ENCODE results near the gene FANCD2OS.
A peak's percentile ranks its signal among the peaks of the same experiment; 100 is the strongest.
"Not testable (repeated sequence)": the region's sequence is repeated elsewhere in the genome, so short reads cannot be mapped to it uniquely, and the experiment has no call there.

FANCD2OS gene

DNA sequence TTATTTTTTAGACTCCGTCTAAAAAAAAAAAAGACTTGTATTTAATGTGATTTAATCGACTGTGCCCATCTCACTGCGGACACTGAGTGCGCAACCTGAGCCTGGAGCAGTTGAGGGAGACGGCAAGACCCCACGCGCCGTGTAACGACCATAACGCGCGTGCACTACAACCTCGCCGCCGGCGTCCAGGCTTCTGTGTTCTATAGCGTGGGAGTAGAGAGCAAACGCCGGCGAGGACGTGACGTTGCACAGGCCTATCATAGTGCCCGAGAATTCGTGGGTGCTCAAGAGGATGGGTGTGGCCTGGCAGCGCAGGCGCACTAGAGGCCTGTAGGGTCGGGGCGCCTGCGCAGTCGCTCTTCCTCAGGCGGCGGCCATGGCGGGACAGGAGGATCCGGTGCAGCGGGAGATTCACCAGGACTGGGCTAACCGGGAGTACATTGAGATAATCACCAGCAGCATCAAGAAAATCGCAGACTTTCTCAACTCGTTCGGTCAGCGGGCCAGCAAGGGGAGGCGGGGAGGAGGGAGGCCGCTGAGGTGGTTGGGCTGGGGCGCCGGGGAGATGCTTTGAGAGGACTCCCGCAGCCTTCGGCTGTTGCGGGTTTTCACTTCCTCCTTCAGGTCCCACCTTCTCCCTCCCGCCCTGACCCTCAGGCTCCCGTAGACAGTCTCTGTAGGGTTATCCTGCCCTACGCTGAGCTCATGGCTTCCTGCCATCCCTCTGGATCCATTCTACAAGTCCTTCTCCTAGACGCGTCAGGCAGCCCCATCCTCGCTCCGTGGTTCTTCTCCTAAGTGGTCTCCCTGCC lies 7.5 kb upstream of the FANCD2OS start, which contains the start of gene BRK1:
TSS of gene BRK1 (plus strand) at position 350 of the 812 bp plus-strand sequence. CDS start at position 377, 27 bp downstream.
- H3K9me3 ChIP-seq, result no peaks in the 10 kb centered on the region
- TF ChIP-seq, protein P1, sequence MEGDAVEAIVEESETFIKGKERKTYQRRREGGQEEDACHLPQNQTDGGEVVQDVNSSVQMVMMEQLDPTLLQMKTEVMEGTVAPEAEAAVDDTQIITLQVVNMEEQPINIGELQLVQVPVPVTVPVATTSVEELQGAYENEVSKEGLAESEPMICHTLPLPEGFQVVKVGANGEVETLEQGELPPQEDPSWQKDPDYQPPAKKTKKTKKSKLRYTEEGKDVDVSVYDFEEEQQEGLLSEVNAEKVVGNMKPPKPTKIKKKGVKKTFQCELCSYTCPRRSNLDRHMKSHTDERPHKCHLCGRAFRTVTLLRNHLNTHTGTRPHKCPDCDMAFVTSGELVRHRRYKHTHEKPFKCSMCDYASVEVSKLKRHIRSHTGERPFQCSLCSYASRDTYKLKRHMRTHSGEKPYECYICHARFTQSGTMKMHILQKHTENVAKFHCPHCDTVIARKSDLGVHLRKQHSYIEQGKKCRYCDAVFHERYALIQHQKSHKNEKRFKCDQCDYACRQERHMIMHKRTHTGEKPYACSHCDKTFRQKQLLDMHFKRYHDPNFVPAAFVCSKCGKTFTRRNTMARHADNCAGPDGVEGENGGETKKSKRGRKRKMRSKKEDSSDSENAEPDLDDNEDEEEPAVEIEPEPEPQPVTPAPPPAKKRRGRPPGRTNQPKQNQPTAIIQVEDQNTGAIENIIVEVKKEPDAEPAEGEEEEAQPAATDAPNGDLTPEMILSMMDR (IDR thresholded peaks at IDR 0.05; ENCODE audit: low read depth, low read length), result no peak
- no peaks in the 10 kb centered on the region for H3K36me3 ChIP-seq
- H3K4me1 ChIP-seq, result no peaks in the 10 kb centered on the region
- no peaks in the 10 kb centered on the region for H3K27me3 ChIP-seq
- DNase-seq, result peak; percentile 88
- H3K4me3 ChIP-seq (ENCODE audit: low read depth, low read length), result peak within 1 kb of the TSS; percentile 91

- no peak for DNase-seq
- Histone ChIP-seq H3K27me3 (no peaks in the 10 kb centered on the region), H3K9me3 (no peaks in the 10 kb centered on the region), H3K4me3 (ENCODE audit: low read depth, low read length) (no peak overlapping the region), H3K36me3 (no peaks in the 10 kb centered on the region), H3K4me1 (no peaks in the 10 kb centered on the region)
- TF ChIP-seq, protein P1 (IDR thresholded peaks at IDR 0.05; ENCODE audit: low read depth, low read length), result no peak
Measured at GRCh38 chr3:10106919-10107318, 1.1 kb downstream of the FANCD2OS start.

- TF ChIP-seq, protein P1 (IDR thresholded peaks at IDR 0.05; ENCODE audit: low read depth, low read length), result no peak
- Histone ChIP-seq H3K4me3 (ENCODE audit: low read depth, low read length) (no peak overlapping the region), H3K36me3 (no peaks in the 10 kb centered on the region), H3K9me3 (no peaks in the 10 kb centered on the region), H3K4me1 (no peaks in the 10 kb centered on the region), H3K27me3 (no peaks in the 10 kb centered on the region)
- DNase-seq, result no peak
Measured at GRCh38 chr3:10099041-10099440, 9.0 kb downstream of the FANCD2OS start.

- TF ChIP-seq, protein P1 (IDR thresholded peaks at IDR 0.05; ENCODE audit: low read depth, low read length), result no peak
- Histone ChIP-seq H3K4me1 (no peaks in the 10 kb centered on the region), H3K4me3 (ENCODE audit: low read depth, low read length) (no peak overlapping the region), H3K36me3 (no peaks in the 10 kb centered on the region), H3K9me3 (no peaks in the 10 kb centered on the region), H3K27me3 (no peaks in the 10 kb centered on the region)
- no peak for DNase-seq
Measured at GRCh38 chr3:10093678-10094077, 14.4 kb downstream of the FANCD2OS start.

DNA sequence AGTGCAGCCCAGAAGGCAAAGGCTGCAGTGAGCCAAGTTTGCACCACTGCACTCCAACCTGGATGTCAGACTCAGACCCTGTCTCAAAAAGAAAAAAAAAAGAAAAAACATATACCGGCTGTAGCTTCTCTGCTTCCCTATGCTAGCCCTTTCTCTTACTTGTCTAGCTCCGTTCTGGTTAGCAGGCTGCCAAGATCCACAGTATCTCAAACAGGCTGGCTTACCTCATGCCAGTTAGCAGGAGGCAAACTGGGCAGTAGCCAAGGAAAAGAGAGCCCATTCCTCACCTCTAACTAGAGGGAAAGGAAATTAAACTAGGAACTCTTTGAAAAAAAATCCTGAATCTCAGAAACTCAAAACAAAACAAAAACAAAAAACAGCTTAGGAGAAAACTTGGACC lies 16.7 kb downstream of the FANCD2OS start:
- not testable (repeated sequence) for H3K9me3 ChIP-seq; DNase-seq; H3K36me3 ChIP-seq; H3K4me3 ChIP-seq (ENCODE audit: low read depth, low read length); H3K27me3 ChIP-seq; H3K4me1 ChIP-seq

DNA sequence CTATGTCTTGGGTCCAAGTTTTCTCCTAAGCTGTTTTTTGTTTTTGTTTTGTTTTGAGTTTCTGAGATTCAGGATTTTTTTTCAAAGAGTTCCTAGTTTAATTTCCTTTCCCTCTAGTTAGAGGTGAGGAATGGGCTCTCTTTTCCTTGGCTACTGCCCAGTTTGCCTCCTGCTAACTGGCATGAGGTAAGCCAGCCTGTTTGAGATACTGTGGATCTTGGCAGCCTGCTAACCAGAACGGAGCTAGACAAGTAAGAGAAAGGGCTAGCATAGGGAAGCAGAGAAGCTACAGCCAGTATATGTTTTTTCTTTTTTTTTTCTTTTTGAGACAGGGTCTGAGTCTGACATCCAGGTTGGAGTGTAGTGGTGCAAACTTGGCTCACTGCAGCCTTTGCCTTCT lies 17.3 kb downstream of the FANCD2OS start:
- H3K27me3 ChIP-seq; DNase-seq; H3K4me3 ChIP-seq (ENCODE audit: low read depth, low read length); H3K9me3 ChIP-seq; H3K4me1 ChIP-seq; H3K36me3 ChIP-seq: not testable (repeated sequence)

DNA sequence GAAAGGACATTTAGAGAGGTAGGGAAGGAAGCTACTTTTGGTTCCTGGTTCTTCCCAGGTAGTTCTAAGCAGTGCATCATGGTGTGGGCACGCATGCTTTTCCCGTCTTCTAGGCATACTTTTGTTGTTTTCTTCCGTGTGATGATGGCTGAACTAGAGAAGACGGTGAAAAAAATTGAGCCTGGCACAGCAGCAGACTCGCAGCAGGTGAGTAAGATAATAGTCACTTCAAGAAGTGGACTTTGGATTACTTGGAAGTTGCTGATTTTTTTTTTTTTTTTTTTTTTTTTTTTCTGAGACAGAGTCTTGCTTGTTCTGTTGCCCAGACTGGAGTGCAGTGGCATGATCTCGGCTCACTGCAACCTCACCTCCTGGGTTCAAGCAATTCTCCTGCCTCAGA lies 17.9 kb downstream of the FANCD2OS start:
- H3K36me3 ChIP-seq, result no peaks in the 10 kb centered on the region

More for the DNA sequence above, 17.9 kb downstream of the FANCD2OS start:
- DNase-seq, result no peak
- Histone ChIP-seq H3K9me3 (no peaks in the 10 kb centered on the region), H3K4me1 (no peaks in the 10 kb centered on the region), H3K27me3 (no peaks in the 10 kb centered on the region), H3K4me3 (ENCODE audit: low read depth, low read length) (no peak overlapping the region)
- TF ChIP-seq, protein P1 (IDR thresholded peaks at IDR 0.05; ENCODE audit: low read depth, low read length), result no peak

Measured in BE2C (cell line).